Measurements from ENCODE around the gene ADK.
"Not testable (repeated sequence)": the region's sequence is repeated elsewhere in the genome, so short reads cannot be mapped to it uniquely, and the experiment has no call there.

The ADK gene

GRCh38 chr10:74178042-74178791 is 27.2 kb downstream of the ADK start:
- no peak for DNase-seq

- no peak for DNase-seq
Observed at GRCh38 chr10:74179111-74179710, 28.2 kb downstream of the ADK start.

GRCh38 chr10:74186678-74187077 is 35.7 kb downstream of the ADK start:
- DNase-seq = no peak

GRCh38 chr10:74187237-74187636 is 36.2 kb downstream of the ADK start:
- DNase-seq = no peak

GRCh38 chr10:74188617-74189016 is 37.6 kb downstream of the ADK start:
- not testable (repeated sequence) for DNase-seq

- DNase-seq = no peak
Observed at GRCh38 chr10:74189999-74190421, 39.0 kb downstream of the ADK start.

- DNase-seq = no peak
Observed at GRCh38 chr10:74190494-74190893, 39.5 kb downstream of the ADK start.

GRCh38 chr10:74194545-74194944 is 43.5 kb downstream of the ADK start:
- DNase-seq = no peak

GRCh38 chr10:74194999-74195398 is 44.0 kb downstream of the ADK start:
- DNase-seq = no peak

GRCh38 chr10:74199315-74199714 is 48.3 kb downstream of the ADK start:
- no peak for DNase-seq

GRCh38 chr10:74202356-74202755 is 51.3 kb downstream of the ADK start:
- DNase-seq = no peak

GRCh38 chr10:74206746-74207145 is 55.7 kb downstream of the ADK start:
- DNase-seq = no peak

- DNase-seq = no peak
Observed at GRCh38 chr10:74207691-74208480, 56.9 kb downstream of the ADK start.

GRCh38 chr10:74208997-74209396 is 58.0 kb downstream of the ADK start:
- no peak for DNase-seq

- DNase-seq = no peak
Observed at GRCh38 chr10:74213019-74213418, 62.0 kb downstream of the ADK start.

GRCh38 chr10:74213571-74214162 is 62.6 kb downstream of the ADK start:
- no peak for DNase-seq

- not testable (repeated sequence) for DNase-seq
Observed at GRCh38 chr10:74217110-74217509, 66.1 kb downstream of the ADK start.

- DNase-seq = not testable (repeated sequence)
Observed at GRCh38 chr10:74222467-74222866, 71.4 kb downstream of the ADK start.

- DNase-seq = no peak
Observed at GRCh38 chr10:74223755-74224529, 72.9 kb downstream of the ADK start.

GRCh38 chr10:74227697-74228424 is 76.8 kb downstream of the ADK start:
- no peak for DNase-seq

GRCh38 chr10:74231375-74231774 is 80.4 kb downstream of the ADK start:
- DNase-seq = no peak

Measured in right kidney (tissue), 1 donor.